SK-N-SH (cell line): Measurements from ENCODE around the gene ASCL5. TPM values are rescaled to one million over a fixed set of nuclear protein-coding genes. Genes with fewer than 3 reads are reported as not detected.

Source experiments
- CTCF ChIA-PET: fragments of 300-600, 350-600 bp; formaldehyde crosslinking; extraction: SDS; loops from one replicate; lab custom pipeline; 2021; lab: Yijun Ruan, JAX
- POLR2A ChIA-PET: fragments of 350-600 bp; sonication (Branson Sonifier 250); formaldehyde crosslinking; extraction: SDS; loops from one replicate; lab custom pipeline; 2020; ENCODE audit warnings: antibody characterized with exemption, inconsistent platforms; lab: Yijun Ruan, JAX
- DNase-seq: peaks from one replicate; pipeline ENCODE4 v3.0.0; 2012
- H2AFZ ChIP-seq: fragments of 200-600 bp; sonication (generic); 2 replicates; pipeline ENCODE4 v1.8.1; 2016; ENCODE audit warnings: antibody characterized with exemption, mild to moderate bottlenecking, low read depth
- H3F3A ChIP-seq: fragments of 200-600 bp; sonication (generic); replicated peaks from 2 replicates; pipeline ENCODE3; 2016; ENCODE audit warnings: antibody characterized with exemption, mild to moderate bottlenecking; ENCODE audit not compliant: insufficient read depth
- H3K27ac ChIP-seq, 2 experiments: fragments of 200-500 bp in 1 of 2; fragments of 200-600 bp in 1 of 2; sonication (Bioruptor generic) in 1 of 2; sonication (generic), shearing (Covaris generic) in 1 of 2; 2 replicates each; pipeline versions ENCODE4 v1.5.1 to v1.6.1; 2014 to 2016; ENCODE audit warnings: low read depth in 2 of 2, inconsistent platforms in 1 of 2, low read length in 1 of 2, mild to moderate bottlenecking in 1 of 2, mixed read lengths in 1 of 2
- H3K27me3 ChIP-seq: fragments of 200-600 bp; sonication (generic), shearing (Covaris generic); 2 replicates; pipeline ENCODE4 v1.6.1; 2016; ENCODE audit warnings: mixed run types; ENCODE audit not compliant: insufficient read depth
- H3K36me3 ChIP-seq, 2 experiments: fragments of 200-500 bp in 1 of 2; fragments of 200-600 bp in 1 of 2; sonication (Bioruptor generic) in 1 of 2; sonication (generic) in 1 of 2; replicated peaks in 1 of 2; 2 replicates each; pipeline versions ENCODE3 to v1.5.1; 2014 to 2016; ENCODE audit warnings: low read length in 1 of 2, mild to moderate bottlenecking in 1 of 2; ENCODE audit not compliant: insufficient read depth in 2 of 2, control insufficient read depth in 1 of 2
- H3K4me1 ChIP-seq, 2 experiments: fragments of 200-500 bp in 1 of 2; fragments of 200-600 bp in 1 of 2; sonication (Bioruptor generic) in 1 of 2; sonication (generic), shearing (Covaris generic) in 1 of 2; 2 replicates each; pipeline versions ENCODE4 v1.5.1 to v1.6.1; 2014 to 2016; ENCODE audit warnings: low read depth in 1 of 2, low read length in 1 of 2, mixed run types in 1 of 2; ENCODE audit not compliant: insufficient read depth in 2 of 2, control insufficient read depth in 1 of 2
- H3K4me2 ChIP-seq: fragments of 200-600 bp; sonication (generic), shearing (Covaris generic); 2 replicates; pipeline ENCODE4 v1.6.1; 2017; ENCODE audit warnings: mixed run types
- H3K4me3 ChIP-seq, 2 experiments: fragments of 200-500 bp in 1 of 2; fragments of 200-600 bp in 1 of 2; sonication (Bioruptor generic) in 1 of 2; sonication (generic), shearing (Covaris generic) in 1 of 2; 2 replicates each; pipeline versions ENCODE4 v1.5.1 to v1.8.1; 2014 to 2016; ENCODE audit warnings: low read depth in 2 of 2, inconsistent platforms in 1 of 2, low read length in 1 of 2, mild to moderate bottlenecking in 1 of 2, mixed read lengths in 1 of 2, moderate library complexity in 1 of 2
- H3K79me2 ChIP-seq: fragments of 200-600 bp; sonication (generic); 2 replicates; pipeline ENCODE4 v1.8.1; 2017; ENCODE audit warnings: mild to moderate bottlenecking; ENCODE audit not compliant: insufficient read depth
- H3K9ac ChIP-seq: fragments of 200-600 bp; sonication (generic); 2 replicates; pipeline ENCODE4 v1.6.1; 2017; ENCODE audit warnings: mixed run types
- H3K9me2 ChIP-seq: fragments of 200-600 bp; sonication (generic); 2 replicates; pipeline ENCODE4 v1.6.1; 2017; ENCODE audit warnings: mixed run types
- H3K9me3 ChIP-seq: fragments of 200-600 bp; sonication (generic); 2 replicates; pipeline ENCODE4 v1.6.1; 2017; ENCODE audit warnings: mixed run types, mild to moderate bottlenecking, moderate library complexity
- H4K20me1 ChIP-seq: fragments of 200-600 bp; sonication (generic); 2 replicates; pipeline ENCODE4 v1.6.1; 2017; ENCODE audit warnings: mild to moderate bottlenecking, mixed run types; ENCODE audit not compliant: insufficient read depth
- CTCF ChIP-seq: fragments of 200-600 bp; sonication (generic); IDR thresholded peaks from 2 replicates; pipeline ENCODE4 v1.6.1; 2017; ENCODE audit warnings: antibody characterized with exemption, mild to moderate bottlenecking, moderate library complexity
- FOSL2 ChIP-seq: IDR thresholded peaks from 2 replicates; pipeline ENCODE4 v1.4.0; 2012; ENCODE audit warnings: low read depth, mild to moderate bottlenecking, moderate library complexity, borderline replicate concordance
- FOXJ3 ChIP-seq: sonication (generic); formaldehyde crosslinking; IDR thresholded peaks from 2 replicates; pipeline ENCODE4 v1.5.1; 2020; ENCODE audit warnings: mild to moderate bottlenecking, missing genetic modification reagents
- GATA2 ChIP-seq: sonication (generic); formaldehyde crosslinking; IDR thresholded peaks from 2 replicates; pipeline ENCODE4 v1.5.0; 2020; ENCODE audit warnings: mild to moderate bottlenecking, missing genetic modification reagents
- MAX ChIP-seq: IDR thresholded peaks from 2 replicates; pipeline ENCODE4 v1.4.0; 2012; ENCODE audit warnings: low read depth
- MEF2A ChIP-seq: IDR thresholded peaks from 2 replicates; pipeline ENCODE4 v1.4.0; 2012; ENCODE audit warnings: low read depth, borderline replicate concordance
- NFIC ChIP-seq: IDR thresholded peaks from 2 replicates; pipeline ENCODE4 v1.4.0; 2012; ENCODE audit warnings: borderline replicate concordance
- PBX3 ChIP-seq: IDR thresholded peaks from 2 replicates; pipeline ENCODE4; 2012
- POLR2AphosphoS5 ChIP-seq: IDR thresholded peaks from 2 replicates; pipeline ENCODE4 v1.6.1; 2012; ENCODE audit warnings: low read depth, low read length
- SIN3A ChIP-seq: IDR thresholded peaks from 2 replicates; pipeline ENCODE4 v1.6.1; 2012; ENCODE audit warnings: low read depth, mild to moderate bottlenecking, low read length, moderate library complexity, borderline replicate concordance
- TCF12 ChIP-seq: IDR thresholded peaks from 2 replicates; pipeline ENCODE4 v1.4.0; 2012
- YY1 ChIP-seq: IDR thresholded peaks from 2 replicates; pipeline ENCODE4 v1.4.0; 2012; ENCODE audit warnings: low read depth, mild to moderate bottlenecking
- WGBS: methylation state at CpG from one replicate; pipeline ENCODE4 v1.1.6; 2017; ENCODE audit warnings: low lambda C conversion rate; 5-methylcytosine and 5-hydroxymethylcytosine counted together
- polyA plus RNA-seq, 3 experiments: library from polyadenylated mRNA; depleted of rRNA; stranded (reverse); fragments of >200 nt; gene quantifications; 2 replicates each; pipeline ENCODE4 v1.2.3, GENCODE V29; 2012

The ASCL5 gene
- polyA plus RNA-seq, 1 of the 3 experiments (the other 2 are of a cell fraction) = not detected

- TF ChIP-seq GATA2 (no peak), TCF12 (peak; percentile 44; the same call in 1 of the 2 replicates)
Observed at GRCh38 chr1:201126832-201127754, at the start of gene ASCL5 (continued).

- whole genome bisulfite sequencing = 81% methylated on average over 4 of the region's 7 CpGs
- ChIA-PET POLR2A (no interaction called here), CTCF (interaction anchor here (0.8 to 2.0 kb wide), 5 partner anchors 9 to 185 kb away, joined by 3 to 4 read pairs (median 3); partner anchors contain the start of gene TMEM9)
- Histone ChIP-seq H4K20me1 (no peaks in the 10 kb centered on the region), H3K27ac (no peak overlapping the region), H3K9me2 (no peaks in the 10 kb centered on the region), H3K4me1 (peaks cover 0 to 4% of the 10 kb centered on the region in 2 experiments; a peak in 1 of 4 replicates), H3K4me3 (no peak overlapping the region), H3K9ac (no peak overlapping the region), H3K4me2 (no peak overlapping the region), H3K9me3 (no peaks in the 10 kb centered on the region), H3K36me3 (no peaks in the 10 kb centered on the region), H3K27me3 (no peaks in the 10 kb centered on the region), H2AFZ (no peak overlapping the region), H3K79me2 (no peaks in the 10 kb centered on the region), H3F3A (no peaks in the 10 kb centered on the region)
- no peak for DNase-seq
- TF ChIP-seq SIN3A = no peak
- no peak for TF ChIP-seq POLR2AphosphoS5
- TF ChIP-seq MEF2A = no peak
Observed at GRCh38 chr1:201175820-201176500, 49.0 kb upstream of the ASCL5 start.

GRCh38 chr1:201173736-201174135 lies 46.8 kb upstream of the ASCL5 start:
- Histone ChIP-seq H3K9me2 (no peaks in the 10 kb centered on the region), H3K9ac (no peak overlapping the region), H2AFZ (no peak overlapping the region), H3K36me3 (no peaks in the 10 kb centered on the region), H4K20me1 (no peaks in the 10 kb centered on the region), H3K4me2 (no peak overlapping the region), H3K9me3 (no peaks in the 10 kb centered on the region), H3K4me3 (no peak overlapping the region), H3F3A (no peaks in the 10 kb centered on the region), H3K27me3 (no peaks in the 10 kb centered on the region), H3K79me2 (no peaks in the 10 kb centered on the region), H3K27ac (no peak overlapping the region), H3K4me1 (peaks cover 0 to 10% of the 10 kb centered on the region in 2 experiments; a peak in 2 of 4 replicates)
- WGBS = 68% methylated on average over 1 of the region's 1 CpG
- CTCF ChIA-PET = interaction anchor here (1.1 kb wide), 1 partner anchor 212 kb away, joined by 3 read pairs; no protein-coding TSS in a partner anchor
- POLR2A ChIA-PET = no interaction called here
- TF ChIP-seq YY1 (no peak), FOXJ3 (no peak), MAX (no peak), TCF12 (no peak), PBX3 (no peak), FOSL2 (no peak), NFIC (no peak), CTCF (no peak), SIN3A (no peak)
- DNase-seq = no peak
